Mucosa of rectum (tissue), 2 donors: ENCODE data around the gene COTL1.

Experiments
- H3K27ac ChIP-seq, 2 donors: one replicate each; pipeline ENCODE4 v1.7.0; 2013; ENCODE audit warnings: inconsistent platforms in 2 of 2, low read depth in 2 of 2, low read length in 2 of 2
- H3K27me3 ChIP-seq, 2 donors: one replicate each; pipeline ENCODE4 v1.7.0; 2013; ENCODE audit warnings: low read length in 2 of 2; ENCODE audit not compliant: control insufficient read depth in 2 of 2, insufficient read depth in 2 of 2
- H3K36me3 ChIP-seq, 2 donors: one replicate each; pipeline ENCODE4 v1.7.0; 2013; ENCODE audit warnings: low read length in 2 of 2; ENCODE audit not compliant: control insufficient read depth in 2 of 2, insufficient read depth in 2 of 2
- H3K4me1 ChIP-seq, 2 donors: one replicate each; pipeline ENCODE4 v1.7.0; 2013; ENCODE audit warnings: low read length in 2 of 2, mild to moderate bottlenecking in 1 of 2; ENCODE audit not compliant: control insufficient read depth in 2 of 2, insufficient read depth in 2 of 2
- H3K4me3 ChIP-seq, 2 donors: one replicate each; pipeline ENCODE4 v1.7.0; 2013; ENCODE audit warnings: low read length in 2 of 2
- H3K9ac ChIP-seq, 2 donors: one replicate each; pipeline ENCODE4 v1.7.0; 2013; ENCODE audit warnings: low read length in 2 of 2, low read depth in 1 of 2, mild to moderate bottlenecking in 1 of 2
- H3K9me3 ChIP-seq, 2 donors: one replicate each; pipeline ENCODE4 v1.7.0; 2013; ENCODE audit warnings: low read length in 2 of 2; ENCODE audit not compliant: control insufficient read depth in 2 of 2
- donor health status: healthy.
- donor health status: Normal muscosa, but diverticular disease.

The COTL1 gene

GRCh38 chr16:84535851-84536250 is 82.0 kb downstream of the COTL1 start:
- no peaks in the 10 kb centered on the region for H3K27me3 ChIP-seq
- no peak overlapping the region for H3K9ac ChIP-seq
- no peaks in the 10 kb centered on the region for H3K36me3 ChIP-seq
- peaks cover 0 to 9% of the 10 kb centered on the region in 2 donors for H3K4me1 ChIP-seq
- H3K27ac ChIP-seq, result no peak overlapping the region
- H3K4me3 ChIP-seq, result no peak overlapping the region
- H3K9me3 ChIP-seq, result no peaks in the 10 kb centered on the region

GRCh38 chr16:84535408-84535807 is 82.5 kb downstream of the COTL1 start:
- H3K9me3 ChIP-seq, result no peaks in the 10 kb centered on the region
- no peak overlapping the region for H3K4me3 ChIP-seq
- H3K9ac ChIP-seq, result no peak overlapping the region
- H3K36me3 ChIP-seq, result no peaks in the 10 kb centered on the region
- H3K4me1 ChIP-seq, result peaks cover 0 to 9% of the 10 kb centered on the region in 2 donors
- H3K27me3 ChIP-seq, result no peaks in the 10 kb centered on the region
- H3K27ac ChIP-seq, result no peak overlapping the region

DNA sequence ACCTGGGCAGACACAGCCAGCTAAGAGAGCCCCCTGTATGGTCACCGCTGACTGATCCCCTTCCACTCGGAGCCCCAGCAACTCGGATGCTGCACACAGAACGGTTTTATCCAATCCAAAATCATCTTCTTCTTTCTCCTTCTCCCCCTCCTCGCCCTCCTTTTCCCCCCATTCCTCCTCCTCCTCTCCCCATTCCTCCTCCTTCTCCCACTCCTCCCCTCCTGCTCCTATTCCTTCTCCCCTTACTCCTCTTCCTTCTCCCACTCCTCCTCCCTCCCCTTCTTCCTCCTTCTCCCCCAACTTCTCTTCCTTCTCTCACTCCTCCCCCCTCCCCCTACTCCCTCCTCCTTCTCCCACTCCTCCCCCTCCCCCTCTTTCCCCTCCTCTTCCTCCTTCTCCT is 83.1 kb downstream of the COTL1 start:
- Histone ChIP-seq H3K36me3 (no peaks in the 10 kb centered on the region), H3K9ac (no peak overlapping the region), H3K27ac (no peak overlapping the region), H3K4me1 (peaks cover 0 to 5% of the 10 kb centered on the region in 2 donors), H3K27me3 (no peaks in the 10 kb centered on the region), H3K4me3 (no peak overlapping the region), H3K9me3 (no peaks in the 10 kb centered on the region)

DNA sequence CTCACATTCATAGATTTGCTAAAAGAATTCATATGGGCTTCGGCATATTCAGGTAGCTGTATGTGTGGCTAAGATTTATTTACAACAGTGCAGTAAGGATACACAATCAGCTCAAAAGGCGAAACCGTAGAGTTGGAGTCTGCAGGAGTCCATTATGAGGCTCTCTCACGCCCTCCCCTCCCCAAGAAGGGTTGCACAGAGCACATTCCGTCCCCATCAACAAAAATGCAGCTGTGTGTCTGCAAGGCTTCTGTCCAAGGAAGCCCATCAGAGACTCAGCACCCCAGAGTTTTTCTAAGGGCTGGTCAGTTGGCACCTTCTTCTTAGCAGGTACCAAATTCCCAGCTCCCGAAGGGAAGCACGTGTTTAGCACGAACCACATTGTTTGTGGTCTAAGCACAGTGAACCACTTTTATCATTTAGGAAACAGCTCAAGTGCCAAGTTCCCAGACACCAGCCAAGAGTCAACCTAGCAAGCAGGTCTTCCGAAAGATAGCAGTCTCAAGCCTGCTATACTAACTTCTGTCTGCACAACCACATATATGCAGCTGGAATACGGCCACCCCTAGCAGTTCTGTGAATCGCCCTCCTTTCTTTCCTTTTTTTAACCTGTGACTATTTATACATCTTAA is 84.9 kb downstream of the COTL1 start:
- no peaks in the 10 kb centered on the region for H3K27me3 ChIP-seq
- no peak overlapping the region for H3K4me3 ChIP-seq
- H3K27ac ChIP-seq, result peak overlapping the region; percentile 43 to 66
- H3K36me3 ChIP-seq, result no peaks in the 10 kb centered on the region
- H3K4me1 ChIP-seq, result peaks cover 0 to 5% of the 10 kb centered on the region in 2 donors
- no peaks in the 10 kb centered on the region for H3K9me3 ChIP-seq
- no peak overlapping the region for H3K9ac ChIP-seq

DNA sequence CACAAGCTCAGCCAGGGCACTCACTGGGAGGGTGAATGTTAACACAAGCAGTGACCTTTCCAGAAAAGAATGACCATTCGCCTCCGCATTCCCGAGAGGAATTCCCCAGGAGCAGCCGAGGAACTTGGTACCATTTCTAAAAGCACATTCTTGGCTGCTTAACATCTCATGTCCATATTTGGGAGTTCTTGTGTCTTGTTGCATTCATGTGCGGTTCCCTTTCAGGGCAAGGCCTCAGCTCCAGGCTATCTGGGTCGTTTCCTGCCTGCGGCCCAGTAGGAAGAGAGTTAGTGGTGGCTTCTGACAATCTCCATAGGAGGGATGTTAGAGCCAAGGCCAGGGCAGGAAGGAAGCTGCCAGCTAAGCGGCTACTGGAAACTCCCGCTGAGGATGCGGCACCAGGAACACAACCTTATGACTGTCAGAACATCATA is 85.6 kb downstream of the COTL1 start:
- Histone ChIP-seq H3K27me3 (no peaks in the 10 kb centered on the region), H3K9ac (no peak overlapping the region), H3K9me3 (no peaks in the 10 kb centered on the region), H3K27ac (peak overlapping the region; percentile 43 to 66), H3K4me3 (no peak overlapping the region), H3K36me3 (no peaks in the 10 kb centered on the region), H3K4me1 (peaks cover 0 to 5% of the 10 kb centered on the region in 2 donors)

GRCh38 chr16:84531671-84532111 is 86.2 kb downstream of the COTL1 start:
- Histone ChIP-seq H3K4me3 (no peak overlapping the region), H3K36me3 (no peaks in the 10 kb centered on the region), H3K27me3 (no peaks in the 10 kb centered on the region), H3K27ac (peak overlapping the region in 1 of 2 donors; percentile 26), H3K4me1 (peaks cover 0 to 5% of the 10 kb centered on the region in 2 donors), H3K9ac (no peak overlapping the region), H3K9me3 (no peaks in the 10 kb centered on the region)

DNA sequence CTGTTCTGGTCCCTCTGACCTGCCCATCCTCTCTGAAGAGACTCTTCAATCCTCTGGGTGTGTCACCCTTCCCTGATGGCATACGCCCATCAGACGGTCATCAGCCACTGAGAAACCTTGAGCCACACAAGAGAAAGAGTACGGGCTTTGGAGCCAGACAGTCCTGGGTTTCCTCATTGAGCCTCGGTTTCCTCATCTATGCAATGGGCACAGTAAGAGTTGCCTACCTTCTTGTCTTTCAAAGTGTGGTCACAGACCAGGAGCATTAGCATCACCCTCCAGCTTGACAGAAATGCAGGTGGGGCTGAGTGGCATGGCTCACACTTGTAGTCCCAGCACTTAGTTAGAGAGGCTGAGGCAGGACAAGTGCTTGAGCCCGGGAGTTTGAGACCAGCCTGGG is 87.3 kb downstream of the COTL1 start:
- H3K4me3 ChIP-seq, result no peak overlapping the region
- peaks cover 0 to 5% of the 10 kb centered on the region in 2 donors for H3K4me1 ChIP-seq
- H3K27me3 ChIP-seq, result no peaks in the 10 kb centered on the region
- H3K36me3 ChIP-seq, result no peaks in the 10 kb centered on the region
- no peaks in the 10 kb centered on the region for H3K9me3 ChIP-seq
- no peak overlapping the region for H3K27ac ChIP-seq
- no peak overlapping the region for H3K9ac ChIP-seq

GRCh38 chr16:84529607-84530006 is 88.3 kb downstream of the COTL1 start:
- Histone ChIP-seq H3K27ac (no peak overlapping the region), H3K4me3 (no peak overlapping the region), H3K9me3 (no peaks in the 10 kb centered on the region), H3K36me3 (no peaks in the 10 kb centered on the region), H3K4me1 (peaks cover 0 to 5% of the 10 kb centered on the region in 2 donors), H3K9ac (no peak overlapping the region), H3K27me3 (no peaks in the 10 kb centered on the region)

GRCh38 chr16:84528322-84528721 is 89.6 kb downstream of the COTL1 start:
- H3K4me1 ChIP-seq, result peaks cover 0 to 5% of the 10 kb centered on the region in 2 donors
- no peaks in the 10 kb centered on the region for H3K27me3 ChIP-seq
- H3K4me3 ChIP-seq, result no peak overlapping the region
- no peaks in the 10 kb centered on the region for H3K36me3 ChIP-seq
- H3K9ac ChIP-seq, result no peak overlapping the region
- H3K9me3 ChIP-seq, result no peaks in the 10 kb centered on the region
- no peak overlapping the region for H3K27ac ChIP-seq

DNA sequence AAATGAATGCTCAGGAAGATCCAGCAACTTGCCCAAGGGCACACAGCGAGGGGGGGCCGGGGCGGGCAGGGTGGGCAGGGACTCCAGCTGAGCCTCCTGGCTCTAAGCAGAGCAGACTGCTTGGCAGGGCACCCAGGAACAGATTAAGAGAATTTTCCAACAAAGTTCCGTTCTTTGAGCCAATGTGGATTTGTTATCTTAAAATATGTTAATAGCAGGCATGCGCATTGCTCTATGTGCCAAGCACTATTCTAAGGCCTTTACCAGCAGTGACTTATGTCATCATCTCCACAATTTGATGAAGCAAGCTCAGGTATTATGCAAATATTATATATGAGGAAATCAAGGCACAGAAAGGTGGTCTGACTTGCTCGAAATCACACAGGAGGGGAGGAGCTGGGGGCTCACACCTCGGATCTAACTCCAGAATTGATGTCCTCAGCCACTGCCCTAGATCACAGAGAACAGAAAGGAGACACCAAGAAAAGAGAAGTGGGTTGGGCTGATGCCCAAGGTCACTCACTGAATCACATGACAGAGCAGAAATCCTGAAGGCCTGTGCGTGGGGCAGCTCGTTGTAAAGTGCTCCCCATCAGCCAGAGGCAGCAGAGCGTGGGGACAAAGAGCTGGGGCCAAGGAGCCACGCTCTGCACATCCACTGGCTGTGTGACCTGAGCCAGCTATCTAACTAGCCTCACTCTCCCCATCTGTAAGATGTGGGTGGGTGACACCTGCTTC is 90.2 kb downstream of the COTL1 start:
- no peaks in the 10 kb centered on the region for H3K27me3 ChIP-seq
- no peaks in the 10 kb centered on the region for H3K9me3 ChIP-seq
- no peak overlapping the region for H3K4me3 ChIP-seq
- peaks cover 0 to under 1% of the 10 kb centered on the region in 2 donors for H3K4me1 ChIP-seq
- H3K9ac ChIP-seq, result no peak overlapping the region
- no peaks in the 10 kb centered on the region for H3K36me3 ChIP-seq
- no peak overlapping the region for H3K27ac ChIP-seq
